KG1 (cell line): ENCODE results near the gene NXNL2.

ENCODE experiments used
- DNase-seq: peaks from one replicate; lab custom pipeline; 2025; lab: John Stamatoyannopoulos, UW

The NXNL2 gene

GRCh38 chr9:88534456-88535225 is at the start of gene NXNL2:
NXNL2 (plus strand) TSS chr9:88535178; CDS start chr9:88535435, 257 bp downstream.
- DNase-seq: no peak

GRCh38 chr9:88488166-88488565 is 46.8 kb upstream of the NXNL2 start:
- DNase-seq: no peak

GRCh38 chr9:88494983-88495721 is 39.8 kb upstream of the NXNL2 start:
- no peak for DNase-seq

- no peak for DNase-seq
Measured at GRCh38 chr9:88497224-88497623, 37.8 kb upstream of the NXNL2 start.

- DNase-seq: no peak
Measured at GRCh38 chr9:88498880-88499279, 36.1 kb upstream of the NXNL2 start.

- DNase-seq: no peak
Measured at GRCh38 chr9:88501086-88501485, 33.9 kb upstream of the NXNL2 start.

GRCh38 chr9:88502552-88503034 is 32.4 kb upstream of the NXNL2 start:
- no peak for DNase-seq

GRCh38 chr9:88503081-88503844 is 31.7 kb upstream of the NXNL2 start:
- no peak for DNase-seq

- no peak for DNase-seq
Measured at GRCh38 chr9:88503845-88504764, 30.9 kb upstream of the NXNL2 start.

- DNase-seq: no peak
Measured at GRCh38 chr9:88508326-88508725, 26.7 kb upstream of the NXNL2 start.

- no peak for DNase-seq
Measured at GRCh38 chr9:88511906-88512305, 23.1 kb upstream of the NXNL2 start.

- no peak for DNase-seq
Measured at GRCh38 chr9:88514247-88514646, 20.7 kb upstream of the NXNL2 start.

- no peak for DNase-seq
Measured at GRCh38 chr9:88521308-88521707, 13.7 kb upstream of the NXNL2 start.

- DNase-seq: no peak
Measured at GRCh38 chr9:88522360-88522759, 12.6 kb upstream of the NXNL2 start.

- no peak for DNase-seq
Measured at GRCh38 chr9:88523056-88523455, 11.9 kb upstream of the NXNL2 start.

- DNase-seq: no peak
Measured at GRCh38 chr9:88524911-88525310, 10.1 kb upstream of the NXNL2 start.

GRCh38 chr9:88527618-88528017 is 7.4 kb upstream of the NXNL2 start:
- no peak for DNase-seq

GRCh38 chr9:88528080-88528790 is 6.7 kb upstream of the NXNL2 start:
- DNase-seq: no peak

- no peak for DNase-seq
Measured at GRCh38 chr9:88529496-88529895, 5.5 kb upstream of the NXNL2 start.

GRCh38 chr9:88530051-88530450 is 4.9 kb upstream of the NXNL2 start:
- no peak for DNase-seq
